NCI-H2029 (cell line): ENCODE measurements around the gene CTNNA1.
"Not testable (repeated sequence)": the region's sequence is repeated elsewhere in the genome, so short reads cannot be mapped to it uniquely, and the experiment has no call there.

Experiments used
- DNase-seq: peaks from one replicate; lab custom pipeline; 2025; lab: John Stamatoyannopoulos, UW

The CTNNA1 gene, protein sequence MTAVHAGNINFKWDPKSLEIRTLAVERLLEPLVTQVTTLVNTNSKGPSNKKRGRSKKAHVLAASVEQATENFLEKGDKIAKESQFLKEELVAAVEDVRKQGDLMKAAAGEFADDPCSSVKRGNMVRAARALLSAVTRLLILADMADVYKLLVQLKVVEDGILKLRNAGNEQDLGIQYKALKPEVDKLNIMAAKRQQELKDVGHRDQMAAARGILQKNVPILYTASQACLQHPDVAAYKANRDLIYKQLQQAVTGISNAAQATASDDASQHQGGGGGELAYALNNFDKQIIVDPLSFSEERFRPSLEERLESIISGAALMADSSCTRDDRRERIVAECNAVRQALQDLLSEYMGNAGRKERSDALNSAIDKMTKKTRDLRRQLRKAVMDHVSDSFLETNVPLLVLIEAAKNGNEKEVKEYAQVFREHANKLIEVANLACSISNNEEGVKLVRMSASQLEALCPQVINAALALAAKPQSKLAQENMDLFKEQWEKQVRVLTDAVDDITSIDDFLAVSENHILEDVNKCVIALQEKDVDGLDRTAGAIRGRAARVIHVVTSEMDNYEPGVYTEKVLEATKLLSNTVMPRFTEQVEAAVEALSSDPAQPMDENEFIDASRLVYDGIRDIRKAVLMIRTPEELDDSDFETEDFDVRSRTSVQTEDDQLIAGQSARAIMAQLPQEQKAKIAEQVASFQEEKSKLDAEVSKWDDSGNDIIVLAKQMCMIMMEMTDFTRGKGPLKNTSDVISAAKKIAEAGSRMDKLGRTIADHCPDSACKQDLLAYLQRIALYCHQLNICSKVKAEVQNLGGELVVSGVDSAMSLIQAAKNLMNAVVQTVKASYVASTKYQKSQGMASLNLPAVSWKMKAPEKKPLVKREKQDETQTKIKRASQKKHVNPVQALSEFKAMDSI

DNA sequence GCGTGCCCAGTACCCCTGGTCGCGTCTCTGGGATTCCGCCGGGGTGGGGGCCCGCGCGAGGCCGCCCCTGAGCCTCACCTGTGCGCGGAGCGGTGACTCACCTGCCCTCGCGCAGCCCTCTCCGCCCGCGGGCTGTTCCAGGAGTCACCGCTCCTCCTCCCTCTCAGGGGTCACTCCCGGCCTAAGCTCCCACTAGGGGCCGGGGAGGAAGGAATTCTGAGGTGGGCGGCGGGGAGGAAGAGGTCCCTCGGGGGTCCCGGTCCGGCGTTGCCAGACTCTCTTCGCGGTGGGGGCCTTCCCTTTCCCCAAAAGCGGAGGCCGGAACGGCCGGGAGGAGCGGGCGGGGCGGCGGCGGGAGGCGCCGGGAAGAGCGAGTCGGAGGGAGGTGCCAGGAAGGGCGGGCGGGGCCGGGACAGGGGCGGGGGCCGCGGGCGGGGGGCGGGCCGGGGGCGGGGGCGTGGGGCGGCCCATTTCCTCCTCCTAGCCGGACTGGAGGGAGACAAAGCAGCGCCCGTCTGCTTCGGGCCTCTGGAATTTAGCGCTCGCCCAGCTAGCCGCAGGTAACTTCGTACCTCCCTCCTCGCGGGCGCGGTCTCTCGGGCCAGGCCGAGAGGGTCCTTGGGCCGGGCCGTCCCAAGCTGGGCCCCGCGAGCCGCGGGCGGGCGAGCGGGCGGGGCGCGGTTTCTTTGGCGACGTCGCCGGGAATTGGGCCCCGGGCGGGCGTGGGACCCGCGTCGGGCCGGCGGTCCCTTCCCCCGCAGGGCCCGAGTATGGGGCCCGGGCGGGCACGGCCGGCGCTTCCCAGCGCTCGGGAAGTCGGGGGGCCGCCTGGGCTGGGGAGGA lies at the start of gene CTNNA1:
CTNNA1 (plus strand) TSS at position 475 of the 843 bp plus-strand sequence. CDS start 28,500 bp downstream, outside the sequence.
- DNase-seq = peak; percentile 60

DNA sequence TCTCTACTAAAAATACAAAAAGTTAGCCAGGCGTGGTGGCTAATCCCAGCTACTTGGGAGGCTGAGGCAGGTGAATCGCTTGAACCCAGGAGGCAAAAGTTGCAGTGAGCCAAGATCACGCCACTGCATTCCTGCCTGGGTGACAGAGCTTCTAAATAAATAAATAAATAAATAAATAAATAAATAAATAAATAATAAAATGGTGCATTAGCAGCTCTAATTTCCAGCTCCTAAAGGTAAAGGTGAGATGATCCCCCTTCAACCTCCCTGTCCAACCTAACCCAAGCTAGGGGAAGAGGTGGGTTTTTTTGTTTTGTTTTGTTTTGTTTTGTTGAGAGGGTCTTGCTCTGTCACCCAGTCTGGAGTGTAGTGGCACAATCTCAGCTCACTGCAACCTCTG lies 49.4 kb upstream of the CTNNA1 start:
- not testable (repeated sequence) for DNase-seq

DNA sequence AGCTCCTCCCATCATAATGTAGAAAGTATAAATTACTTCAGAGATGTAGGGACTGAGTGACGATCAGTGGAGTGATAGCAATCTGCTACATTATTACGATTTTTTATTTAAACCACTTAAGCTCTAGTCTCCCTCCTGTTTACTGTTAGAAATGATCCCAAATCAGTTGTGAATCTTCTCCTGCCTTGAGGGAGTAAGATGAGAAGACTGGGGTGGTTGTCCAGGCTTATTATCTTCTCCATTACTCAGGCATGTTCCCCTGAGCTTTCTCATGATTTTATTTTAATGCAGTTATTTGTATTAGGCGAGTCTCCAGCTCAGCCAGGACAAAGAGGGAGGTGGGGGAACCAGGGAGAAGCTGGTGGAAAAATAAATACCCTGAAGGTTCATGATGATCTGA lies 48.2 kb upstream of the CTNNA1 start:
- DNase-seq = no peak

DNA sequence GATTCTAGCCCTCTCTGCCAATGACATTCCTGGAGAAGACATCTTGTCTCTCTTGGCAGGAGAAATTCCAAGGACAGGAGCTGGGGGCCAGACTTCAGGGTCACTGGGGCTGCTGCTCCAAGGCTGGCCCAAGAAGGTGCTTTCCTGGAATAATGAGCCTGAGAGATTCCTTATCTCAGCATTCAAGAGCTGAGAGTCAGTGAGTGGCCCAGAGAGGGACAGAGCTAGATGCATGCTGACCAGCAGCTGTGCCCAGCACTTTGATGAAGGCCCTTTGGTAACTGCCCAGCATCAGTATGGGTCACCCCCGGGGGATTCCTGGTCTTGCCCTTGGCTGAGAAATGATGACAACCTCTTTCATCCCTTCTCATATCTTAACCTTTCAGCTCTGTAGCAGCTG lies 47.7 kb upstream of the CTNNA1 start:
- DNase-seq = no peak

DNA sequence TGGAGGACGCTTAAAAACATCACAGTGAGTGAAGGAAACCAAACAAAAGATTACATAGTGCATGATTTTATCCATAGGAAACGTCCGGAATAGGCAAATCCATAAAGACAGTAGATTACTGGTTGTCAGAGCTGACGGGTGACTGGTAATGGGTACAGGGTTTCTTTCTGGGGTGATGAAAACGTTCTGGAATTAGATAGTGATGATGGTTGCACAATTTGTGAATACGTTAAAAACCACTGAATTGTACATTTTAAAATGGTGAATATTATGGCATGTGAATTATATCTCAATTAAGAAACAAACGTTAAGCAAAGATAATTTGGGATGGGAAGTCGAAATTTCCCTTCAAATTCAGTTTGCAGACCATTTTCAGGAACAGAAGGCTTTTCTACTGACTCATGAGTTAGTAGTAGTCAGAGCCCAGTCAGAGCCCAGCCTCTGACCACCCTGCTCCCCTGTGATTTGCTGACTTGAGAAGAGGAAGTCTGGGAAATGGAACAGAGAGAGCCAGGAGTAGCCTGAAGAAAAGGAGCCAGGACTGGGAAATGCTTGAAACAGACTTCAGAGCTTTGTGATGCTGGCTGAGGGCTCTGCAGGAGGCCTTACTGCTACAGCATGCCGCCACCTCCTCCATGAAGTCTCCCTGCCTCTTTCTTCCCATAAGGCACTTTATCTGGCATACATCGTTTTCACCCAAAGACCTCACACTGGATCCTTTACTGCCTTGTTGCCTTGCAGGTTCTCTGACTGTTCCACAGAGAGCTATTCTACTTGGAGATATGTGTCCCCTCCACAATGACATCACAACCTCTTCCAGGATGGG lies 46.4 kb upstream of the CTNNA1 start:
- DNase-seq = no peak

DNA sequence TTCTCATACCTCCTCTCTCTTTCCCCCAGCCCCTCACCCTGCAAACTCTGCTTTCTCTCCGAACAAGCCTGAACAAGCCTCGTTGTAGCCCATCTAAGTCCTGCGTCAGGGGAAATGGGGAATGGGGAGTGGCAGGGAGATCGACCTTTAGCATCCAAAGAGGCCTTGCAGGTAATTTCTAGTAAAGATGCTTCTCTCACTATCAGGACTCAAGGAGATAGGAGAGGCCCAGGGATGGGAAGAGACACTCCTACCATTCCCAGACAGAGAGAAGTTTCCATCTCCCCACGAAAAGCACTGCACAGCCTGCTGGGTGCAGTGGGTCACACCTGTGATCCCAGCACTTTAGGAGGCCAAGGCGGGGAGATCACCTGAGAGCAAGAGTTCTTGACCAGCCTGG lies 44.4 kb upstream of the CTNNA1 start:
- DNase-seq = no peak

DNA sequence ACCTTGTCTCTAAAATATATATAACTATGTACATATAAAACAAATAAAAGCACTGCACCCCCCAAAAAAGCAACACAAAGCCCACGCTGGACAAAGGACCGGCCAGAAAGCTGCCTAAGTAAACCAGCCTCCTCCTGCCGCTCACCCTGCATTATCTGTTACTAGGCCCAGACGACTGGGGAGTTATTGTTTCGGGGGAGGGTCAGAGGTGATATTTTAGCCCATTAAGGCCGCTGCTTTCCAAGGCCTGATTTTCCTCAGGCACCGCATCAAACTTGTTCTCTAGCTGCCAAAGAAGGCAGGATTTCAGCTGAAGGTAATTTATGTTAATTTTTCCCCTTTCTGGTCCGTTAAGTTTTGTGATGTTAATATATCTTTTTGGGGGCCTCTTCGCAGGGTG lies 44.0 kb upstream of the CTNNA1 start:
- DNase-seq = no peak

DNA sequence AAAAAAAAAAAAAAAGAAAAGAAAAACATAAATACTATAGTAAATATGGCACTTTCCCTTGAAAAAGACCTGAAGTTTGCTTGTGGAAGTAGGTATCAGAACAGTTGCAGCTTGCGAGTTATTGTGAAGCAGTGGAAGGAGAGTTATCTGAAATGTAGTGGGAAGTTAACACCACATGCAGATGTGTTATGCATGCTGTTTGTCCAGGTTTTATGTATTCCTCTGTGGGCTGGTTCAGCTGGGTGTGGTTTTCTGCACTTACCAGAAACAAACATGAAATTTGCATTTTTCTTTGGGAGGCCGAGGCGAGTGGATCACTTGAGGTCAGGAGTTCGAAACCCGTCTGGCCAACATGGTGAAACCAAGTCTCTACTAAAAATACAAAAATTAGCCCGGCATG lies 42.1 kb upstream of the CTNNA1 start:
- no peak for DNase-seq

DNA sequence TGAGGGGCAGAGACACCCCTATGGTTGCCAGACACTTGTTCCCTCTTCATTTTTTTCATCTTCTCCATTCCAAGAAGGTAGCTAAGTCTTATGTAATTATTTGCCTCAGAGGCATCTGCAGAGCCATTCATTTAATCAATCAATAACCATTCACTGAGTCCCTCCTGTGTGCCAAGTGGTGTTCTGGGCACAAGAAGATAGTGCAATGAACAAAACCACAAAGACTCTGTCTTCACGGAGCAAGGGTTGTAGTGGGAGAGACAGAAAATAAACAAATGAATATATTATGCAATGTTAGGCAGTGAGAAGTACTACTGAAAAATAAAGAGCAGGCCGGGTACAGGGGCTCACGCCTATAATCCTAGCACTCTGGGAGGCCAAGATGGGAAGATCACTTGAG lies 41.4 kb upstream of the CTNNA1 start:
- no peak for DNase-seq

DNA sequence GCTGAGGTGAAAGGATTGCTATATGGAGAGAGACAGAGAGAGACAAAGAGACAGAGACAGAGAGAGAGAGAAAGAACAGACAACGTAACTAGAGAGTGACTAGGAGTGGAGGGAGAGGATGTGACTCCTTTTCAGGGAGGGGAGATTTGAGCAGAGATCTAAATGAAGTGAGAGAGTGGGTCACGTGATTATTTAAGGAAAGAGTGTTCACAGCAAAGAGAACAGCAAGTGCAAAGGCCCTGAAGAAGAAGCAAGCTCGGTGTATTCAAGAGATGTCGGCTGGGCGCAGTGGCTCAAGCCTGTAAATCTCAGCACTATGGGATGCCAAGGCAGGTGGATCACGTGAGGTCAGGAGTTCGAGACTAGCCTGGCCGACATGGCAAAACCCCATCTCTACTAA lies 40.9 kb upstream of the CTNNA1 start:
- no peak for DNase-seq

DNA sequence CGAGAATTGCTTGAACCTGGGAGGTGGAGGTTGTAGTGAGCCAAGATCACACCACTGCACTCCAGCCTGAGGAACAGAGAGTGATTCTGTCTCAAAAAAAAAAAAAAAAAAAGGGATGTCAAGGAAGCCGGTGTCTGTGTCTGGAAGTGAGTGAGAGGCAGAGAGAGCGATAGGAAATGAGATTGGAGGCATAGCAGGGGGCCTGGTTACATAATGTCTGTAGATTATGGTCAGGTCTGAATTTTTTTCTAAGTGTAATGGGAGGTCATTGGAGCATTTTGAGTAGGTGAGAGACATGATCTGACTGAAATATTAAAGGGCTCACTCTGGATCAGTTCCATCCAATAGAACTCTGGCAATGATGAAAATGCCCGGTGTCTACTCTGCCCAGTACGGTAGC lies 40.4 kb upstream of the CTNNA1 start:
- no peak for DNase-seq

DNA sequence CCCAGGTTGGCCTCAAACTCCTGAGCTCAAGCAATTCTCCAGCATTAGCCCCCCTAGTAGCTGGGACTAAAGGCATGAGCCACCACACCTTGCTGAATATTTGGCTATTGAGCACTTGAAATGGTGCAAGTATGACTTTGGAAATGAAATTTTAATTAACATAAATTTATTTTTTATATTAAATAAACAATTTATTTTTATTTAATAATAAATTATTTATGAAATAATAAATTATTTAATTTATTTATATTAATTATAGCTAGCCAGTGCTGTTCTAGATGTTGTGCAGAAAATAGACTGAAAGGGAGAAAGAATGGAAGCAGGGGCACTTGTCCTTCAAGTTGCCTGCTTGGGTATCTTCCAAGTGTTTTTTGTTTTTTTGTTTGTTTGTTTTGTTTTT lies 40.0 kb upstream of the CTNNA1 start:
- DNase-seq = no peak

DNA sequence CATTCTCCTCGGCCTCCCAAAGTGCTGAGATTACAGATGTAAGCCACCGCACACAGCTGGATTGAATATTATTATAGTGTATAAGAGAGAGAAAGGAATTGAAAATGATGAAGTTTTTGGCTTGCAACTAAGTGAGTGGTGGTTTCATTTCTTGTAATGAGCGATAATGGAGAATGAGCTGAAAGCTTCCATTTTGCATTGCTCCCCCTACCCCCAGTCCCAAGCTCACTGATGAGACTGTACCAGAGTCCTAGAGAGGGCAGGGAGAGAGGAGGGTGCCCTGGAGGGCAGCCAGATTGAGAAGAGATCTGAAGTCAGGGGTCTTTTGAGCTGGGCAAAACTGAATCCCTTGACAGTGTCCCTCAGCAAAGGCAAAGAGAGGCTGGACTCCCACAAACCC lies 38.5 kb upstream of the CTNNA1 start:
- no peak for DNase-seq

DNA sequence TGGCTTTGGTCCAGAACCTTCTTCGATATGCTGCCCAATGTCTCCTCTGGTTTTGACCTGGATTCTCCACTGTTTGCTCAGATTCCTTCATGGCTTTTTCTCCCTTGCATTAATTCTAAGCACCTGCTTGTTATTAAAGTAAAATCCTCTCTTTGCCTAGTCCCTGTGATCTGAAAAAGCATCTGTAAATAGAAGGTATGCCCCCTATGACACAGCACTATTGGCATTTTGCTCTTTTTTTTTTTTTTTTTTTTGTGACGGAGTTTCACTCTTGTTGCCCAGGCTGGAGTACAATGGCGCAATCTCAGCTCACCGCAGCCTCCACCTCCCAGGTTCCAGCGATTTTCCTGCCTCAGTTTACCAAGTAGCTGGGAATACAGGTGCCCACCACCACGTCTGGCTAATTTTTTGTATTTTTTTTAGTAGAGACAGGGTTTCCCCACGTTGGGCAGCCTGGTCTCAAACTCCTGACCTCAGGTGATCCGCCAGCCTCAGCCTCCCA lies 37.2 kb upstream of the CTNNA1 start:
- not testable (repeated sequence) for DNase-seq

DNA sequence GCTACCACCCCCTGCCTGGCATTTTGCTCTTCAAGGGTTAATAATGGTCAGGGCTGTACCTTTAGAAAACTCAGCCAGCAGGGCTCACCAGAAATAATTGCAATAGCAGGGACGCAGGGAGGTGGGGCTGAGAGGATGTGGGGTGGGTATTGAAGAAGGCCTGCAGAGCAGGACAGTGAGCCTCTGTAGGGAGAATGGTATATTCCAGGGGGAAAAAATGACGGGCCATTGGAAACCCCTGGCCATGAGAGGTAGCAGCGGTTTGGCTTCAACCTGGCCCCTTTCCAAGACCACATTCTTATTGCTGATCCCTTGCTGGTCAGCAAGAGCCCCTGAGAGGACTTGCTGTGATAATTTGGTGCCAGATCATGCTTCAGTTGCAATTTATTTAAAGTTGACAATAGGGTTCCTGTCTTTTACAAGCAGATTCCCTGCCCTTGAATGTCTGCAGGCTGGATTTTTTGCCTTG lies 36.7 kb upstream of the CTNNA1 start:
- peak; percentile 69 for DNase-seq

DNA sequence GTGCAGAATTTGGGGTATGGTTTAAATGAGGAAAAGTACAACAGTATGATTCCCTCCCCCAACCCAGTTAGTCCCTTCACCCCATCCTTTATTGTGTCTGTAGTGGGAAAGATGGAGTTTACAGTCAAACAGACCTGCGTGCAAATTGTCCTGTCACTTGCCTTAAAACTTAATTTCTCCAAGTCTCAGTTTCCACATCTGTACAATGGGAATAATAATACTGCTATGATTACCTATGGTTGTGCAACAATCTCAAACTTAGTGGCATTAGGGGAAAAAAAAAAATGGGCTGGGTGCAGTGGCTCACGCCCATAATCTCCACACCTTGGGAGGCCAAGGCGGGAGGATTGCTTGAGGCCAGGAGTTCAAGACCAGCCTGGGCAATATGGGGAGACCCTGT lies 35.8 kb upstream of the CTNNA1 start:
- no peak for DNase-seq

DNA sequence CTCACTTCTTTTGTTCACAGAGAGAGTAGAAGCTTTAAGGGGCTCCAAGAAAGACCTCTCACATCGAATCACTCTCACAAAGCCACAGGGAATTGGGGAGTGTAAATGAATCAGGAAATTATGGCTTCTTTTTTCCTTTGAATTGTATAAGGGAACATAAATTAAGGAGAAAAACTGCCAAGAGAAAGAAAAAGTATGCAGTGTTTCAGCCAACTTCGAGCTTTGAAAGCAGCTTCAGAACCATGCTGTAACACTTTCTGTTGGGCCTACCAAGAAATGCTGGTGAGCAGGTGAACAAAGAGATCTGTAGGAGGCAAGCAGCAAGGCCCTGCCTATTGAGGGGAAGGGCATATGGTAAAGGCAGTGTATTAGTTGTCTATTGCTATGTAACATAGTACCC lies 33.4 kb upstream of the CTNNA1 start:
- DNase-seq = no peak

DNA sequence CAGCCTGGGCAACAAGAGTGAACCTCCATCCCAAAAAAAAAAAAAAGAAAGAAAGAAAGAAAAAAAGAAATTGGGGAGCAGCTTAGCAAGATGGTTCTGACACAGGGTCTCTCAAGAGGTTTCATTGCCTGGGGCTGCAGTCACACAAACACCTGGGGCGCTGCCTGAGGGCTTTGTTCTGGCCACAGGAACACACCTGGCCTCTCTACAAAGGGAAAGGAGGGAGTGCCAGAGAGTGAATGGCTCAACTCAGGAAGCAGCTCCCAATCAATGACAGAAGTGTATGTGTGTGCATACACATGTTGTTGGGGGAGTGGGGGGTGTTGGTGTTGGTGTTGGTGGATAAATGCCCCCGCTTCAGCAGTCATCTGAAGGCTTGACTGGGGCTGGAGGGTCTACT lies 32.4 kb upstream of the CTNNA1 start:
- peak; percentile 28 for DNase-seq

DNA sequence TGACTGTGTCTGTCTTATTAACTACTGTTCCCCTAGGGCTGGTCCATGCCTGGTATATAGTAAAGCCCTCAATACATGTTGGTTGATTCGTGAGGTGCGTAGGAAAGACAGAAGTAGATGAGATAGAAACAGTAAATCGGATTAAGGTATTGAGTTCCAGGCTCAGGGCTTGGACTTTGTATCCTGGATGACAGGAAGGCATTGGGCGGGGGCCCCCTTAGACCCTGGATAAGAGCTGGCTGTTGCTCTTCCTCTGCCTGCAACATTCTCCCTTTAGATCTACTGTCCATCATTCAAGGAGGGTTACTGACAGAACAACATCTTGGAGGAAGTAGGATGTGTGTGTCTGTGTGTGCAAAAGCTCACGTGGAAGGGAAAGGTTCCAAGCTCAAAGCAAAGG lies 31.2 kb upstream of the CTNNA1 start:
- DNase-seq = no peak

DNA sequence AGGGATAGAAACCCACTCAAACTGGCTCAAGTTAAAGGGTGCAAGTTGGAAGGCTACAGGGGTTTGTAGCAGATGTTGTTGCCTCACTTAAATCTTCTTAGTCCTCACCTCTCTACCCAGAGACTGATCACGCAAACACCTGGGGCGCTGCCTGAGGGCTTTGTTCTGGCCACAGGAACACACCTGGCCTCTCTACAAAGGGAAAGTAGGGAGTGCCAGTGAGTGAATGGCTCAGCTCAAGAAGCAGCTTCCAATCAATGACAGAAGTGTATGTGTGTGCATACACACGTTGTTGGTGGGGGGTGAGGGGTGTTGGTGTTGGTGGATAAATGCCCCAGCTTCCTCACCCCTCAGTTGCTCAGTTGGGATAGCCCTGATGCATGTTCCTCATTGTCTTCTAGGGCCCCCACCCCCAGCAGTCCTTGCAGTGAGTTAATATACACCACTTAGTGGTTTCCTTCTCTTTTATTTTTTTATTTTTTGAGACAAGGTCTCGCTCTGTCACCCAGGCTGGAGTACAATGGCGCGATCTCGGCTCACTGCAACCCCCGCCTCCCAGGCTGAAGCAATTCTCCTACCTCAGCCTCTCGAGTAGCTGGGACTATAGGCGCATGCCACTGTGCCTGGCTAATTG lies 30.6 kb upstream of the CTNNA1 start:
- peak; percentile 89 for DNase-seq
